Spleen (tissue), 7 donors: ENCODE data around the gene RIC1.

Experiments
- POLR2A ChIP-seq, 3 donors: fragments of 450-650 bp; IDR thresholded peaks; one replicate each; pipeline ENCODE4 v1.5.1; 2017; ENCODE audit warnings: antibody characterized with exemption in 3 of 3, mild to moderate bottlenecking in 1 of 3
- POLR2AphosphoS5 ChIP-seq, 3 donors: sonication (generic); formaldehyde crosslinking; IDR thresholded peaks; one replicate each; pipeline ENCODE4 v1.5.1; 2017; ENCODE audit warnings: antibody characterized with exemption in 3 of 3
- TF ChIP-seq, protein P1 (sequence below), 11 experiments: fragments of 200-600 bp in 7 of 11; fragments of 450-650 bp in 4 of 11; sonication (generic) in 4 of 11; IDR thresholded peaks in 8 of 11; conservative IDR thresholded peaks in 3 of 11; 1 replicate in 7 of 11; 2 replicates in 4 of 11; pipeline versions ENCODE4 v1.4.0 to v1.8.0; 2016 to 2021; ENCODE audit warnings: antibody characterized with exemption in 11 of 11, inconsistent platforms in 4 of 11, mild to moderate bottlenecking in 1 of 11
- donor health status: DM: no; HTN: no; CAD: no; lungs with moderate emphysema.
- donor health status: DM: no; HTN: no; CAD: no.
- donor health status: DM: no; HTN: no; CAD: no.

DNA sequence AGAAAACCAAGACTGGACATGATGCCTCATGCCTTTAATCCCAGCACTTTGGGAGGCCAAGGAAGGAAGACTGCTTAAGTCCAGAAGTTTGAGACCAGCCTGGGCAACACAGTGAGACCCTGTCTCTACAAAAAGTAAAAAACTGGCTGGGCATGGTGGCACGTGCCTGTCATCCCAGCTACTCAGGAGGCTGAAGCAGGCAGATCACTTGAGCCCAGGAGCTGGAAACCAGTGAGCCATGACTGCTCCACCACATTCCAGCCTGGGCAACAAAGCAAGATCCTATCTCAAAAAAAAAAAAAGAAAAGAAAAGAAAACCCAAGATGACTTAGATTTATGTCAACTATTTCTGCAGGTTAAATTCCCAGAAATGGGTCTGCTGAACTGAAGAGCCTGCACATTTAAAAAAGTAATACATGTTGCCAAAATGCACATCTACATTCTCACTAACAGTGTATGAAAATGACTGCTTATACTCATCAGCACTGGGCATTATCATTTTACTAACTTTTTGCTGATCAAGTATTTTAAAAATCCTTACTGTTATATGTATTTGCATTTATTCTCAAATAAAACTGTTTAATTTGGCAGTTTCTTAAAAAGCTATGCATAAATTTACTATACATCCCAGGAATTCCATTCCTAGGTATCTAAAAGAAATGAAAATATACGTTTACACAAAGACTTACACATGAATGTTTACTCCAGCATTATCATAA lies 189.7 kb downstream of the RIC1 start:
- TF ChIP-seq, protein P1, sequence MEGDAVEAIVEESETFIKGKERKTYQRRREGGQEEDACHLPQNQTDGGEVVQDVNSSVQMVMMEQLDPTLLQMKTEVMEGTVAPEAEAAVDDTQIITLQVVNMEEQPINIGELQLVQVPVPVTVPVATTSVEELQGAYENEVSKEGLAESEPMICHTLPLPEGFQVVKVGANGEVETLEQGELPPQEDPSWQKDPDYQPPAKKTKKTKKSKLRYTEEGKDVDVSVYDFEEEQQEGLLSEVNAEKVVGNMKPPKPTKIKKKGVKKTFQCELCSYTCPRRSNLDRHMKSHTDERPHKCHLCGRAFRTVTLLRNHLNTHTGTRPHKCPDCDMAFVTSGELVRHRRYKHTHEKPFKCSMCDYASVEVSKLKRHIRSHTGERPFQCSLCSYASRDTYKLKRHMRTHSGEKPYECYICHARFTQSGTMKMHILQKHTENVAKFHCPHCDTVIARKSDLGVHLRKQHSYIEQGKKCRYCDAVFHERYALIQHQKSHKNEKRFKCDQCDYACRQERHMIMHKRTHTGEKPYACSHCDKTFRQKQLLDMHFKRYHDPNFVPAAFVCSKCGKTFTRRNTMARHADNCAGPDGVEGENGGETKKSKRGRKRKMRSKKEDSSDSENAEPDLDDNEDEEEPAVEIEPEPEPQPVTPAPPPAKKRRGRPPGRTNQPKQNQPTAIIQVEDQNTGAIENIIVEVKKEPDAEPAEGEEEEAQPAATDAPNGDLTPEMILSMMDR (IDR thresholded peaks at IDR 0.05 in 8 of 11, conservative IDR thresholded peaks at IDR 0.05 in 3 of 11), result no peak
- TF ChIP-seq POLR2AphosphoS5 (IDR thresholded peaks at IDR 0.05) (no peak), POLR2A (IDR thresholded peaks at IDR 0.05) (no peak)
